Transverse colon (tissue), 4 donors: ENCODE results near the gene VPS26A. TPM values are rescaled to one million over a fixed set of nuclear protein-coding genes. Genes with fewer than 3 reads are reported as not detected.

Experiments
- DNase-seq: peaks from one replicate; pipeline ENCODE4 v3.0.0-alpha.2; 2019
- H3K27ac ChIP-seq, 4 donors: fragments of 200-600 bp; sonication (generic); 2 replicates each; pipeline ENCODE4 v1.5.1; 2016 to 2018; ENCODE audit warnings: inconsistent platforms in 4 of 4
- H3K27me3 ChIP-seq: fragments of 200-600 bp; sonication (generic); 2 replicates; pipeline ENCODE4 v1.5.1; 2017; ENCODE audit warnings: inconsistent platforms
- H3K36me3 ChIP-seq, 4 donors: fragments of 200-600 bp; sonication (generic); 2 replicates each; pipeline ENCODE4 v1.5.1; 2017 to 2019; ENCODE audit warnings: inconsistent platforms in 4 of 4
- H3K4me1 ChIP-seq, 4 donors: fragments of 200-600 bp; sonication (generic); 2 replicates each; pipeline ENCODE4 v1.5.1; 2017 to 2020; ENCODE audit warnings: inconsistent platforms in 4 of 4
- H3K4me3 ChIP-seq, 4 donors: fragments of 200-600 bp; sonication (generic); 1 replicate in 1 of 4; 2 replicates in 3 of 4; pipeline versions ENCODE4 v1.5.1 to v1.6.1; 2017 to 2019; ENCODE audit warnings: inconsistent platforms in 4 of 4
- H3K9me3 ChIP-seq, 2 donors: fragments of 200-600 bp; sonication (generic); 2 replicates each; pipeline ENCODE4 v1.5.1; 2017 to 2019; ENCODE audit warnings: inconsistent platforms in 2 of 2
- EP300 ChIP-seq: sonication (generic); formaldehyde crosslinking; IDR thresholded peaks from one replicate; pipeline ENCODE4 v1.6.1; 2017; ENCODE audit warnings: antibody characterized with exemption, low read depth
- POLR2A ChIP-seq: fragments of 450-650 bp; IDR thresholded peaks from one replicate; pipeline ENCODE4 v1.6.1; 2016; ENCODE audit warnings: antibody characterized with exemption, mild to moderate bottlenecking, moderate library complexity
- POLR2AphosphoS5 ChIP-seq, 3 donors: sonication (generic); formaldehyde crosslinking; IDR thresholded peaks; one replicate each; pipeline ENCODE4 v1.6.1; 2016; ENCODE audit warnings: antibody characterized with exemption in 3 of 3
- WGBS, 2 donors: methylation state at CpG; one replicate each; pipeline ENCODE4 v1.1.5; 2018; ENCODE audit warnings: low coverage in 1 of 2; 5-methylcytosine and 5-hydroxymethylcytosine counted together
- in situ Hi-C, 4 donors: fragments of 200-750 bp; cut with MboI; loops; one replicate each; pipeline versions ENCODE4 v1.15.0 to v1.15.1; 2017; ENCODE audit warnings: low sequenced_read_pairs in 3 of 4, low pct_ligation_motif_present in 1 of 4, low pct_unique_long_range_greater_than_20kb in 1 of 4
- intact Hi-C: fragments of 100-400 bp; cut with DNase I; formaldehyde crosslinking; loops from one replicate; pipeline ENCODE4 v1.15.1; 2023; ENCODE audit warnings: low total_unique reads
- total RNA-seq, 4 donors: library from RNA; depleted of rRNA; stranded (reverse); fragments of >200 nt; gene quantifications; one replicate each; pipeline ENCODE4 v1.1.0, GENCODE V29; 2016
- TF ChIP-seq, protein P1 (sequence below), 5 experiments: fragments of 200-600 bp in 3 of 5; fragments of 450-650 bp in 2 of 5; sonication (generic) in 3 of 5; IDR thresholded peaks; 1 replicate in 2 of 5; 2 replicates in 3 of 5; pipeline ENCODE4 v1.5.1; 2016 to 2017; ENCODE audit warnings: antibody characterized with exemption in 5 of 5, inconsistent platforms in 3 of 5, mild to moderate bottlenecking in 2 of 5, moderate library complexity in 1 of 5

The VPS26A gene
- total RNA-seq, 4 donors from 2014 or later = 5.4 to 38.7 (median 23.2) TPM

DNA sequence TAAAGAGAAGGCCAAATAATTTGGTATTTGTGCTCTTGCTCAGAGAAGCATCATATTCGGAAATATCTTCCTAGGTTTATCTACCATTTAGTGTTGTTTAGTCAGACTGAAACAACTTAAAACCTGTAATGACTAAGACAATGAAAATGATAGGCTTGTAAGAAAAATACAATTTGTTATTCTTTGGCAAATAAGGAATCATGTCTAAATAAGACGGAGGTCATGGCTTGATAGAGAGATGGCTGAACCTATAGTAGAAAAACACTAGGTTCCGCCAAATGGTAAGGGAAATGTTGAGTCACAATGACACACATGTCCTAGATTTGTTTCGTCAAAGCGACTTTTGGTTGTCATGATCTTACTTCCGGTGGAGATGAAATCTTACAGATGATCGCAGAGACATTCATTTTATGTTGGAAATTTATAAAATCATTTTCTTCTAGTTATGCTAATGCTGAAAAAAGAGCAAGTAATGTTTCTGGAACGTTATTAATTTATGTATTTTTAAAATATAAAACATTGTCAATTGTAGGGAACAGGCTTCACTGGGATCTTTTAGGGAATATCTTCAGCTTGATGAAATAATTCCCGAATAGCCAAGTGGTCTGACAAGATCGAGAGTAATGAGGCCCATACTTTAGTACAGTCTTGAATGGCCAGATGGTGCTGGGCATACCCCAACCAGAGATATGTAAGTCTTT, 35.0 kb upstream of the VPS26A start:
- in situ Hi-C loops (no loop called here), intact Hi-C loops (no loop called here)
- no peak for DNase-seq
- peaks cover 0 to 9% (median 0%) of the 10 kb centered on the region in 4 donors for H3K4me1 ChIP-seq
- H3K4me3 ChIP-seq = peak overlapping the region in 3 of 4 donors; percentile 17 to 52 (median 21)
- H3K36me3 ChIP-seq = no peaks in the 10 kb centered on the region
- no peaks in the 10 kb centered on the region for H3K27me3 ChIP-seq
- peak overlapping the region; percentile 73 to 86 (median 78) for H3K27ac ChIP-seq
- no peaks in the 10 kb centered on the region for H3K9me3 ChIP-seq
- WGBS, 2 donors = 57 to 60% methylated on average over 10 of the region's 10 CpGs
- TF ChIP-seq POLR2AphosphoS5 (IDR thresholded peaks at IDR 0.05) = peak; percentile 66 to 87 (median 73)
- TF ChIP-seq, protein P1, sequence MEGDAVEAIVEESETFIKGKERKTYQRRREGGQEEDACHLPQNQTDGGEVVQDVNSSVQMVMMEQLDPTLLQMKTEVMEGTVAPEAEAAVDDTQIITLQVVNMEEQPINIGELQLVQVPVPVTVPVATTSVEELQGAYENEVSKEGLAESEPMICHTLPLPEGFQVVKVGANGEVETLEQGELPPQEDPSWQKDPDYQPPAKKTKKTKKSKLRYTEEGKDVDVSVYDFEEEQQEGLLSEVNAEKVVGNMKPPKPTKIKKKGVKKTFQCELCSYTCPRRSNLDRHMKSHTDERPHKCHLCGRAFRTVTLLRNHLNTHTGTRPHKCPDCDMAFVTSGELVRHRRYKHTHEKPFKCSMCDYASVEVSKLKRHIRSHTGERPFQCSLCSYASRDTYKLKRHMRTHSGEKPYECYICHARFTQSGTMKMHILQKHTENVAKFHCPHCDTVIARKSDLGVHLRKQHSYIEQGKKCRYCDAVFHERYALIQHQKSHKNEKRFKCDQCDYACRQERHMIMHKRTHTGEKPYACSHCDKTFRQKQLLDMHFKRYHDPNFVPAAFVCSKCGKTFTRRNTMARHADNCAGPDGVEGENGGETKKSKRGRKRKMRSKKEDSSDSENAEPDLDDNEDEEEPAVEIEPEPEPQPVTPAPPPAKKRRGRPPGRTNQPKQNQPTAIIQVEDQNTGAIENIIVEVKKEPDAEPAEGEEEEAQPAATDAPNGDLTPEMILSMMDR (IDR thresholded peaks at IDR 0.05) = no peak
- no peak for TF ChIP-seq EP300
- TF ChIP-seq POLR2A = peak; percentile 61

DNA sequence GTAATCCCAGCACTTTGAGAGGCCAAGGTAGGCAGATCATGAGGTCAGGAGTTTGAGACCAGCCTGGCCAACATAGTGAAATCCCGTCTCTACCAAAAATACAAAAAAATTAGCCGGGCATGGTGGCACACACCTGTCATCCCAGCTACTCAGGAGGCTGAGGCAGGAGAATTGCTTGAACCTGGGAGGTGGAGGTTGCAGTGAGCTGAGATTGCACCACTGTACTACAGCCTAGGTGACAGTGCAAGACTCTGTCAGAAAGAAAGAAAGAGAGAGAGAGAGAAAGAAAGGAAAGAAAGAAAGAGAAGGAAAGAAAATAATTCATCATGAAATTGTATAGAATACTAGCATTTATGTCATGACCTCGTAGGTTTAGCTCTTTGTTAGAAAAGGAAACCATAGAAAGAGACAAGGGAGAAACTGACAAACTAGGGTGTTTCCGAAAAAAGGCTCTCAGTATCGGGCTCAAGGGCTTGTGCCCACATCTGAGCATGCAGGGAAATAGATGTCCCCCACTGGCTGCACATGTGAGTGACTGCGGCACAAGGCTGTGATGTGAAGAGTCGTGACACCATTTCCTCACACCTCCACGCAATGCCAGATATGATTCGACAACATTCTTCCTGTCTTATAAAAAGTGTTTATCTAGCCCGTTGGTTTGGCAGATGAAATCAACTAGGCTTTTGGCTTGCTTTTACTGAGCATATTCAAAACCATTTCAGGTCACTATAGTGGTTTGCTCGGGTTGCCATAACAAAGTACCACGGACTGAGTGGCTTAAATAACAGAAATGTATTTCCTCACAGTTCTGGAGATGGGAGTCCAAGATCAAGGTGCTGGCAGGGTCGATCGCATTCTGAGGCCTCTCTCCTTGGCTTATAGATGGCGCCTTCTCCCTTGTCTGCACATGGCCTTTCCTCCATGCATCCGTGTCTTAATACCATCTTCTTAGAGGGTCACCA, 34.1 kb upstream of the VPS26A start:
- Histone ChIP-seq H3K9me3 (no peaks in the 10 kb centered on the region), H3K27ac (peak overlapping the region; percentile 73 to 86 (median 78)), H3K4me3 (peak overlapping the region in 3 of 4 donors; percentile 8 to 52 (median 17)), H3K27me3 (no peaks in the 10 kb centered on the region), H3K36me3 (no peaks in the 10 kb centered on the region), H3K4me1 (peaks cover 0 to 9% (median 0%) of the 10 kb centered on the region in 4 donors)
- 51 to 70% methylated on average over 9 to 16 of the region's 16 CpGs for WGBS, 2 donors
- intact Hi-C loops (loop anchor here (10.0 kb wide), 1 partner anchor 85 kb away; no protein-coding TSS in a partner anchor), in situ Hi-C loops (loop anchor here in 2 of 4 donors (5.0 to 10.0 kb wide), 2 partner anchors 83 to 85 kb away; no protein-coding TSS in a partner anchor)
- TF ChIP-seq EP300 (no peak), POLR2AphosphoS5 (IDR thresholded peaks at IDR 0.05) (peak; percentile 13 to 69 (median 63)), POLR2A (peak; percentile 61)
- TF ChIP-seq, protein P1 (IDR thresholded peaks at IDR 0.05) = no peak
- DNase-seq = peak; percentile 61

DNA sequence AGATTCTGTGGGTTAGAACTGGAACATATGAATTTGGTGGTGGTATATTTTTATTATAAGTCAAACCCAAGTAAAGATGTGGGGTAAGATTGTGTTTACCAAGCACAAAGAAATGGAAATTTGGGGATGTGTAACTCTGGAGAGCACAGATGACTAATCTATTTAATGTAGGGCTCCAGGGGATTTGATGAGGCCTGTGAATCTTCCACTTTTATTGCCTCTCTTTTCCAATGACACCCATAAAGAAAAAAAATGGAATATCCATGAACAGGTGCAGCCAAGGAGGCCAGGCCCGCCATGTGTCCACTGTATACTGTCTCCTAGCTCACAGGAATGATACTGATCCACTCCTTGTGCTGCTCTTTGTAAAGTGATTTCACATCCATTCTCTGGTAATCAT, 33.3 kb upstream of the VPS26A start:
- peak overlapping the region; percentile 73 to 86 (median 78) for H3K27ac ChIP-seq
- no peak for DNase-seq
- in situ Hi-C loops = loop anchor here in 2 of 4 donors (5.0 to 10.0 kb wide), 2 partner anchors 83 to 86 kb away; no protein-coding TSS in a partner anchor
- peaks cover 0 to 9% (median 0%) of the 10 kb centered on the region in 4 donors for H3K4me1 ChIP-seq
- no peak for TF ChIP-seq POLR2A
- no peak for TF ChIP-seq EP300
- no peak for TF ChIP-seq POLR2AphosphoS5 (IDR thresholded peaks at IDR 0.05)
- TF ChIP-seq, protein P1 (IDR thresholded peaks at IDR 0.05) = no peak
- peak overlapping the region in 1 of 4 donors; percentile 52 for H3K4me3 ChIP-seq
- H3K36me3 ChIP-seq = no peaks in the 10 kb centered on the region
- intact Hi-C loops = loop anchor here (10.0 kb wide), 1 partner anchor 86 kb away; no protein-coding TSS in a partner anchor
- 40 to 79% methylated on average over 1 of the region's 1 CpG for WGBS, 2 donors
- no peaks in the 10 kb centered on the region for H3K9me3 ChIP-seq
- H3K27me3 ChIP-seq = no peaks in the 10 kb centered on the region
